Stimulated activated naive CD8-positive, alpha-beta T cell treated with anti-CD3 and anti-CD28 coated beads, Interleukin-15, Interleukin-2, amounts not matched to agents 100 ng/mL and 50 ng/mL, for 24 hours (primary cell): ENCODE measurements around the gene SCARB2.
"Not testable (repeated sequence)": the region's sequence is repeated elsewhere in the genome, so short reads cannot be mapped to it uniquely, and the experiment has no call there.

ENCODE experiments used
- H3K27ac Mint-ChIP-seq: one replicate; pipeline ENCODE4 v1.8.0; 2021; ENCODE audit warnings: mild to moderate bottlenecking, mixed read lengths
- H3K27me3 Mint-ChIP-seq: one replicate; pipeline ENCODE4 v1.8.0; 2021; ENCODE audit warnings: mixed read lengths
- H3K36me3 Mint-ChIP-seq: one replicate; pipeline ENCODE4 v1.8.0; 2021; ENCODE audit warnings: low read depth, mixed read lengths
- H3K4me1 Mint-ChIP-seq: one replicate; pipeline ENCODE4 v1.8.0; 2021; ENCODE audit warnings: low read depth, mixed read lengths
- H3K4me3 Mint-ChIP-seq: one replicate; pipeline ENCODE4 v1.8.0; 2021; ENCODE audit warnings: mild to moderate bottlenecking, mixed read lengths
- H3K9me3 Mint-ChIP-seq: one replicate; pipeline ENCODE4 v1.8.0; 2021; ENCODE audit warnings: mixed read lengths

Gene SCARB2, protein sequence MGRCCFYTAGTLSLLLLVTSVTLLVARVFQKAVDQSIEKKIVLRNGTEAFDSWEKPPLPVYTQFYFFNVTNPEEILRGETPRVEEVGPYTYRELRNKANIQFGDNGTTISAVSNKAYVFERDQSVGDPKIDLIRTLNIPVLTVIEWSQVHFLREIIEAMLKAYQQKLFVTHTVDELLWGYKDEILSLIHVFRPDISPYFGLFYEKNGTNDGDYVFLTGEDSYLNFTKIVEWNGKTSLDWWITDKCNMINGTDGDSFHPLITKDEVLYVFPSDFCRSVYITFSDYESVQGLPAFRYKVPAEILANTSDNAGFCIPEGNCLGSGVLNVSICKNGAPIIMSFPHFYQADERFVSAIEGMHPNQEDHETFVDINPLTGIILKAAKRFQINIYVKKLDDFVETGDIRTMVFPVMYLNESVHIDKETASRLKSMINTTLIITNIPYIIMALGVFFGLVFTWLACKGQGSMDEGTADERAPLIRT

DNA sequence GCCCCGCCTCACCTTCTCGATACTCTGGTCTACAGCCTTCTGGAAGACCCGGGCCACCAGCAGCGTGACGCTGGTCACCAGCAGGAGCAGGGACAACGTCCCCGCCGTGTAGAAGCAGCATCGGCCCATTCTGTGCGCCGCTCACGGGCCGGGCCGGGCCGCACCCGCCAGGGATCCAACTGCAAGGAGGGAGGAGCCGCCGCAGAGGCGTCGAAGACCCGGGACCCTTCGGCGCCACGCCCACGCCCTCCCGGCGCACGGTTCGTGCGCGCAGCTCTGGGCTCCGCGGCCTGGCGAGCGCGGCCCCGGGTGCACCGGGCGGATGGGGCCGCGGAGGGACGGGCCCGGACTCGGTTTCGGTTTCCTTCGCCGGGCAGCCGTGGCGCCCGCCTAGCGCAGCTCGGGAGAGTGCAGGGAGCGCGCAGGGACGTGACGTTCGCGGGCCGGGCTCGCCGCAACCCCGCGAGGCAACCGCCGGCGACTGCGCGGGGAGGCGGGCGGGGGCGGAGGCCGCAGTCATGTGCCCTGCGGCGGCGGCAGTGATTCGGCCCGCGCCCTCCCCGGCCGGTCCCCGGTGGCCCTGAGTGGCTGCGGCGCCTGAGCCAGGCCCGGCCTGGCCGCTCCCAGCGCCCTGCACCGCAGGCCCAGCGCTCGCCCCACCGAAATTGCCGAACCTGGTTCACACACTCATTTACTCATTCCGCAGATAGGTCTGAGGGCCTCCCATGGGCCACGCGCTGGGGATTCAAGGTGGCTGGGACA, at the start of gene SCARB2:
Gene SCARB2, minus strand, starts transcription at position 410 of the 762 bp plus-strand sequence. Its CDS starts 281 bp downstream, at position 129.
- Mint-ChIP-seq H3K9me3 (no peaks in the 10 kb centered on the region), H3K27me3 (peaks cover 3% of the 10 kb centered on the region), H3K27ac (peak within 1 kb of the TSS; percentile 81), H3K4me1 (peaks cover 32% of the 10 kb centered on the region), H3K36me3 (no peaks in the 10 kb centered on the region), H3K4me3 (peak within 1 kb of the TSS; percentile 84)

DNA sequence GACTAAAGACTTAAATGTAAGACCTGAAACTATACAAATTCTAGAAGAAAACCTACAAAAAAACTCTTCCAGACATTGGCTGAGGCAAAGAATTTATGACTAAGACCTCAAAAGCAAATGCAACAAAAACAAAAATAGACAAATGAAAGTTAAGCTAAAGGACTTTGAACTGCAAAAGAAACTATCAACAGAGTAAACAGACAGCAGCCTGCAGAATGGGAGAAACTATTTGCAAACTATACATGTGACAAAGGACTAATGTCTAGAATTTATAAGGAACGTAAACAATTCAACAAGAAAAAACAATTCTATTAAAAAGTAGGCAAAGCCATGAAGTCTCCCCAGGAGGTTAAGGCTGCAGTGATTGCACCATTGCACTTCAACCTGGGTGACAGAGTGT, 46.9 kb upstream of the SCARB2 start:
- no peaks in the 10 kb centered on the region for H3K36me3 Mint-ChIP-seq
- H3K27ac Mint-ChIP-seq: no peak overlapping the region
- H3K4me3 Mint-ChIP-seq: no peak overlapping the region
- H3K4me1 Mint-ChIP-seq: no peaks in the 10 kb centered on the region
- H3K27me3 Mint-ChIP-seq: peaks cover 24% of the 10 kb centered on the region
- no peaks in the 10 kb centered on the region for H3K9me3 Mint-ChIP-seq

DNA sequence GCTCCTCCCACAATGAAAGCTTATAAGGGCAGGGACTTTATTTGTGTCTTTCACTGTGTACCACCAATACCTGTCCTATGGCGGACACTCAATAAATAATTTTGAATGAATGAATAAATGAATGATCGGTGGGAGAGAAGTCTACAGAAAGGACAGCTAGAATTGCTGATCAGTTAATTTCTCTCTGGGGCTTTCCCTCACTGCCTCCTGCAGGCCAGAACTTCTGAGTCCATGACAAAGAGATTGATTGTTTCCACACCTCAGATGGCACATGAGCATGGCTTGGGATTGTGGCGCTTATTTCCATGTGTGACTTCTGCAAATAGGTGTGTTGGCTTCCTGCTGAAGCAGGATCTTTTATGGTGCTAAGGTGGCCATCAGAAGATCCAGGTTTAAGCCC, 44.2 kb upstream of the SCARB2 start:
- H3K9me3 Mint-ChIP-seq: no peaks in the 10 kb centered on the region
- H3K4me3 Mint-ChIP-seq: no peak overlapping the region
- H3K27me3 Mint-ChIP-seq: peaks cover 49% of the 10 kb centered on the region
- no peak overlapping the region for H3K27ac Mint-ChIP-seq
- H3K4me1 Mint-ChIP-seq: no peaks in the 10 kb centered on the region
- H3K36me3 Mint-ChIP-seq: no peaks in the 10 kb centered on the region

DNA sequence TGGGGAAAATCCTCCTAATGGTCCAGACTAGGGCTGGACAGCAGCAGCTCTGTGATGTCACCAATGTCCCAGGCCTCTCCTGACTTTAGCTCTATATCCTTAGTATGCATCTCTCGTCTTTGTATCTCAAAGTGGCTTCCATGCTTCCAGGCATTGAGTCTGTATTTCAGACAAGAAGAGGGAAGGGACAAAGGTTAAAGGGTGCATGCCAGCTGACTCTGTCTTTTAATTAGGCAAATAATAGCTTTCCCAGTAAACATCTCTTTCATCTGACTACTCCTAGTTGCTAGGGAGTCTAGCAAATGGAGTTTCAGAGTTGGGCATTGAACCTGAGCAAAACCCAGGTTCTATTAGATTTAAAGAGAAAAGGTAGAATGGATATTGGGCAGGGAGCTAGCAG, 43.3 kb upstream of the SCARB2 start:
- Mint-ChIP-seq H3K36me3 (no peaks in the 10 kb centered on the region), H3K27ac (no peak overlapping the region), H3K4me1 (no peaks in the 10 kb centered on the region), H3K4me3 (no peak overlapping the region), H3K27me3 (peaks cover 57% of the 10 kb centered on the region), H3K9me3 (no peaks in the 10 kb centered on the region)

DNA sequence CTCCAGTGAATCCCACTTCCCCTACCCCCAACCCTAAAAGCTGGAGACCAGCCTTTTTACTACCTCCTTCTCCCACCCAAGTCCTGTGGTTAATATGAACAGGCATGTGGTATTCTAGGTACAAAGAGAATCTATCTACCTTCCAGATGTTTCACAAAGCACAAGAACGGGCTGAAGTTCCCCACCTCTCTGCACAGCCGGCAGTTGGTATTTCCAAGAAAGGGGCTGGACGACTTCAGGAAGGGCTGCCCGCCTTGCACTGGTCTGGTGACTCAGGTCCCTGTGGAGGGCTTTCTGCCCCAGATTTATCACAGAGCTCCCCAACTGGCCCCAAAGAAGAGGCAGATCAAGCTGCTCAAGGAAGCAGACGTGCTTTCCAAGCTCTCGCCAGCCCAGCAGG, 42.4 kb upstream of the SCARB2 start:
- no peak overlapping the region for H3K27ac Mint-ChIP-seq
- H3K4me1 Mint-ChIP-seq: peaks cover 4% of the 10 kb centered on the region
- no peaks in the 10 kb centered on the region for H3K36me3 Mint-ChIP-seq
- peaks cover 64% of the 10 kb centered on the region for H3K27me3 Mint-ChIP-seq
- H3K9me3 Mint-ChIP-seq: no peaks in the 10 kb centered on the region
- no peak overlapping the region for H3K4me3 Mint-ChIP-seq

DNA sequence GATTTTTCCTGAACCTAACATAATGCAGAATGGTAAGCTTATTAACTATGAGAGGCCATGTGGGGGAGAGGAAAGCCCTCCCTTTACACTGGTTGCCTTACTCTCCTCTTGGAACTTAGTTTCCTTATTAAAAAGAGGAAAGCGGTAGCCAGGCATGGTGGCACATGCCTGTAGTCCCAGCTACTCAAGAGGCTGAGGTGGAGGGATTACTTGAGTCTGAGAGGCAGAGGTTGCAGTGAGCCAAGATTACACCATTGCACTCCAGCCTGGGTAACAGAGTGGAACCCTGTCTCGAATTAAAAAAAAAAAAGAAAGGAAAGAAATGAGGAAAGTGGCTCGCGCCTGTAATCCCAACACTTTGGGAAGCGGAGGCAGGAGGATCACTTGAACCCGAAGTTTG, 39.9 kb upstream of the SCARB2 start:
- Mint-ChIP-seq H3K4me3 (no peak overlapping the region), H3K36me3 (no peaks in the 10 kb centered on the region), H3K4me1 (peaks cover 9% of the 10 kb centered on the region), H3K27me3 (peaks cover 71% of the 10 kb centered on the region), H3K27ac (no peak overlapping the region), H3K9me3 (no peaks in the 10 kb centered on the region)

DNA sequence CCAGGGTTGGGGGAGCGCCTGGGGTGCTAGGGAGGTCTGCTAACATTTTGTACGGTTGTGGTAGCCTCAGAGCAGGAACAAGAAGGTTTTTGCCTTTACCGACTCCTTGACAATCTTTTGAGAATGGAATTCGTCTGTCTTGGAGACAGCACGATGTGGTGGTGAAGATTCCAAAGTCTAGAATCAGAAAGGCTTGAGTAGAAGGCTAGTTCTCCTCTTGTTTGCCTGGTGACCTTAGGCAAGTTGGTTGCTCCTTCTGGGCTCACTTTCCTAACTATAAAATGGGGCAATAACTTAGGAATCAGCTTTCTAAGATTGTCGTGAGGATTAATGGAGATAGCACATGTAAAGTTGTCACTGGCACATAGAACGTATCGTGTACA, 38.6 kb upstream of the SCARB2 start:
- peaks cover 76% of the 10 kb centered on the region for H3K27me3 Mint-ChIP-seq
- no peaks in the 10 kb centered on the region for H3K9me3 Mint-ChIP-seq
- no peaks in the 10 kb centered on the region for H3K36me3 Mint-ChIP-seq
- no peak overlapping the region for H3K27ac Mint-ChIP-seq
- peaks cover 9% of the 10 kb centered on the region for H3K4me1 Mint-ChIP-seq
- H3K4me3 Mint-ChIP-seq: no peak overlapping the region

DNA sequence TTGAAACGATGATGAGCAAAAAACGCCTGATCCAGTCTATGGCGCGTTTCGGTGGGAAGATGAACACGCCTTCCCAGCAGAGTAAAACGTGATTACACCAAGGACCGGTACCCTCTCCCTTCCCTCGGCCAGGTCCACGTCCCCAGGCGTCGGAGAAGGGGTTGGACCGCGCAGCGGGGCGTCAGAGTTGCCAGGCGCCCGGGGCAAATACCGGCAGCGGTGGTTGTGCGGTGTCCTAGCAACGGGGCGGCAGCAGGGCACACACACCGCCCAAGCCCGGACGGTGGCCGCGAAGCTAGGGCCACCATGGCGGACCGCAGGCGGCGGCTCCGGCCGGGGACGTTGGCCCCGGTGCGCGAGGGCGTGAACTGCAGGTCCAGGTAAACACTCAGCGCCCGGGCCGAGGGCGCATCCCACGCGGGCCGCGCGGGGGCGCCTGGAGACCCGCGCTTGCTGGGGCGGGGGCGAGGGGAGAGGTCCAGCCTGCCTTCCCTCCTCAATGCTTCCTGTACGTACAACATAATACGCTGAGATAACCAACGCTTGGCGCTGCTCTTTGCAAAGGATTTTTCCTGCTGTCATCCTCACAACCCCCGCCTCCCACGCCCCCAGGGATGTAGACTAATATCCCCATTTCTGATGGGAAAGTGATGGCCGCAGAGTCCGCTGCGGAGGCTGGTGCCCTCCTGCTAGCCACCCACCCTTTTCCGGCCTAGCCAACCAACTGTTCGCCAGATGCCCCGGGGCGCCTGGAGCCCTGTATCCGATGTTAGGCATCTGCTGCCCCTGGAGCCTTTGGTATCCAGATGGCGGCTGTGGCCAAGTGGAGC, 38.0 kb upstream of the SCARB2 start, which contains the start of gene FAM47E:
Gene FAM47E, plus strand, starts transcription at position 281 of the 830 bp plus-strand sequence. Its CDS starts 26 bp downstream, at position 307.
- Mint-ChIP-seq H3K27me3 (peaks cover 82% of the 10 kb centered on the region), H3K9me3 (no peaks in the 10 kb centered on the region), H3K36me3 (no peaks in the 10 kb centered on the region), H3K4me1 (peaks cover 9% of the 10 kb centered on the region), H3K27ac (peak within 1 kb of the TSS; percentile 68), H3K4me3 (peak within 1 kb of the TSS; percentile 84)

DNA sequence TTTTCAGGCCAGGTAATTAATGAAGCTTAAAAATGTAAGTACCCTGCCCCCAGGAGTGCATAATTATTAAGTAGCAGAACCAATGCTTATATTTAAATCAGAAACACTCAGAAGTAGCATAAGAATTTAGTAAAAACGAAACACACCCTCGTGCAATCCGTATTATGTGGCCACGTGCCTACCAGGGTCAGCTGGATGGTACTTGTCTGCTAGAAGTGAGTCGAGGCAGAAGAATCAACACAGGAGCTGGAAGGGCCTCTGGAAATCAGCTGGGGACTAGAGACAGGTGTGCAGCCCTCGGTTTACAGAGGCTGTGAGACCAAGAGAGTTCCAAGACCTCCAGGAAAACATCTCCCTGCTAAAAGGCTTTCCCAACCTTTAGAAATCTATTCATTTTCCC, 37.3 kb upstream of the SCARB2 start:
- H3K27ac Mint-ChIP-seq: no peak overlapping the region
- peaks cover 80% of the 10 kb centered on the region for H3K27me3 Mint-ChIP-seq
- peak overlapping the region; percentile 84 for H3K4me3 Mint-ChIP-seq

DNA sequence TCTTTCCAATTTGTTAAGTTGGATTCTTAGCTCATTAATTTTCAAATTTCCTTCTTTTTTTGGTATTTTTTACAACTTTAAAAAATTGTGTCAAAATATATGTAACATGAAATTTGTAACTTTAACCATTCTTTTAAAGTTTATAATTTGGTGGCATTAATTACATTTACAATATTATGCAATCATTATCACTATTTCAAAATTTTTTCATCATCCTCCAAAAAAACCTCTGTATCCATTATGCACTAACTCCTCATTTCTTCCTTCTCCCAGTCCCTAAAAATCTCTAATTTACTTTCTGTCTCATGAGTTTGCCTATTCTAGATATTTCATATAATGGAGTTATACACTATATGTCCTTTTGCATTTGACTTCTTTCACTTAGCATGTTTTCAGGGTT, 33.2 kb upstream of the SCARB2 start:
- H3K4me3 Mint-ChIP-seq: no peak overlapping the region
- peaks cover 9% of the 10 kb centered on the region for H3K4me1 Mint-ChIP-seq
- H3K27me3 Mint-ChIP-seq: peaks cover 52% of the 10 kb centered on the region
- no peaks in the 10 kb centered on the region for H3K9me3 Mint-ChIP-seq
- H3K36me3 Mint-ChIP-seq: no peaks in the 10 kb centered on the region
- H3K27ac Mint-ChIP-seq: no peak overlapping the region

More for the DNA sequence above, 37.3 kb upstream of the SCARB2 start:
- Mint-ChIP-seq H3K36me3 (no peaks in the 10 kb centered on the region), H3K4me1 (peaks cover 9% of the 10 kb centered on the region), H3K9me3 (no peaks in the 10 kb centered on the region)

DNA sequence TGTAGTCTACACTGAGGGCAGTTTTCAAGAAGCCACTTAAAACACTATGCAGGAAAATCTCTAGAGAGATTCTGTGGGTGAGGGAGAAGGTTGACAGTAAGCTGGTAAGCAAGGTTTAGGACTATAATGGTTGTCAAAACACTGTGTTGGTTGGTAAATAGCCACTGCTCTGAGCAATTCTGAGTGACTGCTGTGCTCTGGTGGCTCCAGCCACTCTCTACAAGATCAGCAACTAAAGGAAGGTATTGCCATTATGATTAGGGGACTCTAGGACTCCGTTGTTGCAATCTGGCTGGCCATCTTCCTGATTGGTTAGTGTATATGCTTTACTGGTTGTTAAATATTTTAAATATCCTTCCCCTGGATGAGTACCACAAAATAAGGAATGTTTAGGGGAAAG, 32.4 kb upstream of the SCARB2 start:
- Mint-ChIP-seq H3K9me3 (no peaks in the 10 kb centered on the region), H3K27me3 (peaks cover 49% of the 10 kb centered on the region), H3K36me3 (no peaks in the 10 kb centered on the region), H3K27ac (no peak overlapping the region), H3K4me1 (peaks cover 5% of the 10 kb centered on the region), H3K4me3 (no peak overlapping the region)

DNA sequence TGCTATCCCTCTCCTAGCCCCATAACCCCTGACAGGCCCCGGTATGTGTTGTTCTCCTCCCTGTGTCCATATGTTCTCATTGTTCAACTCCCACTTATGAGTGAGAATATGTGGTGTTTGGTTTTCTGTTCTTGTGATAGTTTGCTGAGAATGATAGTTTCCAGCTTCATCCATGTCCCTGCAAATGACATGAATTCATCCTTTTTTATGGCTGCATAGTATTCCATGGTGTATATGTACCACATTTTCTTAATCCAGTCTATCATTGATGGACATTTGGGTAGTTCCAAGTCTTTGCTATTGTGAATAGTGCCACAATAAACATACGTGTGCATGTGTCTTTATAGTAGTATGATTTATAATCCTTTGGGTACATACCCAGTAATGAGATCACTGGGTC, 30.3 kb upstream of the SCARB2 start:
- H3K4me1 Mint-ChIP-seq, H3K27ac Mint-ChIP-seq, H3K36me3 Mint-ChIP-seq, H3K4me3 Mint-ChIP-seq: not testable (repeated sequence)
- Mint-ChIP-seq H3K27me3 (peaks cover 37% of the 10 kb centered on the region), H3K9me3 (peaks cover 17% of the 10 kb centered on the region)

DNA sequence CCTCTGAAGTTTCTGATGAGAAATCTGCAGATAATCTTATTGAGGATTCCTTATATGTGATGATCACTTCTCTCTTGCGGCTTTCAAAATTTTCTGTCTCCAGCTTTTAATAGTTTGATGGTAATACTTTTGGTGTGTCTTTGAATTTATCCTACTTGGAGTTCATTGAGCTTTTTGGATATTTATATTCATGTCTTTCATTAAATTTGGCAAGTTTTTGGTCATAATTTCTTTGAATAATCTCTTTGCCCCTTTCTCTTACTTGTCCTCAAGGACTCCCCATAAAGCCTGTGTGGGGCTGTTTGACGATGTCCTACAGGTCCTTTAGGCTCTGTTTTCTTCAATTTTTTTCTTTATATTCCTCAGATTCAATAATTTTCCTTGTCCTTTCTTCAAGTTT, 26.6 kb upstream of the SCARB2 start:
- Mint-ChIP-seq H3K4me3 (no peak overlapping the region), H3K27me3 (peaks cover 18% of the 10 kb centered on the region), H3K27ac (no peak overlapping the region), H3K36me3 (no peaks in the 10 kb centered on the region), H3K4me1 (no peaks in the 10 kb centered on the region), H3K9me3 (peaks cover 23% of the 10 kb centered on the region)

DNA sequence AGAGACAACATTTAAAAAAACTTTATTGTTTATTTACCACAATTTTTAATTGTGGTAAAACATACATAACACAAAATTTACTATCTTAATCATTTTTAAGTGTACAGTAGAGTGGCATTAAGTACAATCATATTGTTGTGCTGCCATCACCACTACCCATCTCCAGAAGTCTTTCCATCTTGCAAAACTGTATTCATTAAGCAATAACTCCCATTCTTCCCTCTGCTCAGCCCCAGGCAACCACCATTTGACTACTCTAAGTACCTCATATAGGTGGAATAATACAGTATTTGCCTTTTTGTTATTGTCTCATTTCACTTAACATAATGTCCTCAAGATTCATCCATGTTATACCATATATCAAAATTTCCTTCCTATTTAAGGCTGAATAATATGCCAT, 25.1 kb upstream of the SCARB2 start:
- peaks cover 23% of the 10 kb centered on the region for H3K9me3 Mint-ChIP-seq
- no peaks in the 10 kb centered on the region for H3K4me1 Mint-ChIP-seq
- H3K27me3 Mint-ChIP-seq: peaks cover 14% of the 10 kb centered on the region
- H3K27ac Mint-ChIP-seq: no peak overlapping the region
- no peaks in the 10 kb centered on the region for H3K36me3 Mint-ChIP-seq
- H3K4me3 Mint-ChIP-seq: no peak overlapping the region
